ENCODE measurements around the gene WDR54.

DNA sequence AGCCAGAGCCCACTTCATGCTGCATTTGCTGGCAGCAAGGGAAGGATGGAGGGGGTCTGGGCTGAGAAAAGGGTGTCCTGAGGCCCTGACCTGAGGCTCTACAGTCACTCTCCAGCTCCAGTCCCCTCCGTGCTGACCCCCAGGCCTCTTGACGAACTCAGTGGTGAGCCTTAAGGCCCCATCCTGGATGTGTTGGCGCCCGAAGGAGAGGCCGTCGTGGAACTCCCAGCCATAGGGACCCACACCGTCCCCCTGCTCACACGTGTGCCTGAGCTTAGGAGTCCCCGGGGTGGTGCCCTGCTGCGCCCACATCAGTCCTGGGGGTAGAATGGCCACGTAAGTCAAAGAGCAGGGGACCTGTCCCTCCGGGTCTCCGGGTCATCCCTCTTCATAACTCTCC is 42.9 kb downstream of the WDR54 start:
- TF ChIP-seq CTCF (IDR thresholded peaks at IDR 0.05), result no peak
- no peak for TF ChIP-seq EP300 (IDR thresholded peaks at IDR 0.05)

All from esophagus muscularis mucosa (tissue), 3 donors.